A673 (cell line): ENCODE data around the gene METTL25B.

Source experiments
- CTCF ChIP-seq: fragments of 300-800, 200-600 bp; sonication (generic); conservative IDR thresholded peaks from 2 replicates; pipeline ENCODE4 v1.5.1; 2017; ENCODE audit warnings: low read depth, mild to moderate bottlenecking, antibody characterized with exemption, low read length, moderate library complexity, mixed read lengths
- EZH2 ChIP-seq: fragments of 200-600 bp; sonication (generic); IDR thresholded peaks from 2 replicates; pipeline ENCODE4 v1.6.1; 2017; ENCODE audit warnings: borderline replicate concordance, low read depth, mild to moderate bottlenecking, mixed read lengths, antibody characterized with exemption, low read length; ENCODE audit not compliant: poor library complexity, severe bottlenecking

- TF ChIP-seq CTCF: no peak
- TF ChIP-seq EZH2: no peak
Observed at GRCh38 chr1:156693848-156694689, 34.2 kb upstream of the METTL25B start.
